SK-N-SH (cell line): Measurements from ENCODE around the gene AGBL4. TPM values are rescaled to one million over a fixed set of nuclear protein-coding genes. Genes with fewer than 3 reads are reported as not detected.

Source experiments
- CTCF ChIA-PET: fragments of 300-600, 350-600 bp; formaldehyde crosslinking; extraction: SDS; loops from one replicate; lab custom pipeline; 2021; lab: Yijun Ruan, JAX
- POLR2A ChIA-PET: fragments of 350-600 bp; sonication (Branson Sonifier 250); formaldehyde crosslinking; extraction: SDS; loops from one replicate; lab custom pipeline; 2020; ENCODE audit warnings: antibody characterized with exemption, inconsistent platforms; lab: Yijun Ruan, JAX
- DNase-seq: peaks from one replicate; pipeline ENCODE4 v3.0.0; 2012
- H2AFZ ChIP-seq: fragments of 200-600 bp; sonication (generic); 2 replicates; pipeline ENCODE4 v1.8.1; 2016; ENCODE audit warnings: antibody characterized with exemption, mild to moderate bottlenecking, low read depth
- H3F3A ChIP-seq: fragments of 200-600 bp; sonication (generic); replicated peaks from 2 replicates; pipeline ENCODE3; 2016; ENCODE audit warnings: antibody characterized with exemption, mild to moderate bottlenecking; ENCODE audit not compliant: insufficient read depth
- H3K27ac ChIP-seq, 2 experiments: fragments of 200-500 bp in 1 of 2; fragments of 200-600 bp in 1 of 2; sonication (Bioruptor generic) in 1 of 2; sonication (generic), shearing (Covaris generic) in 1 of 2; 2 replicates each; pipeline versions ENCODE4 v1.5.1 to v1.6.1; 2014 to 2016; ENCODE audit warnings: low read depth in 2 of 2, inconsistent platforms in 1 of 2, low read length in 1 of 2, mild to moderate bottlenecking in 1 of 2, mixed read lengths in 1 of 2
- H3K27me3 ChIP-seq: fragments of 200-600 bp; sonication (generic), shearing (Covaris generic); 2 replicates; pipeline ENCODE4 v1.6.1; 2016; ENCODE audit warnings: mixed run types; ENCODE audit not compliant: insufficient read depth
- H3K36me3 ChIP-seq, 2 experiments: fragments of 200-500 bp in 1 of 2; fragments of 200-600 bp in 1 of 2; sonication (Bioruptor generic) in 1 of 2; sonication (generic) in 1 of 2; replicated peaks in 1 of 2; 2 replicates each; pipeline versions ENCODE3 to v1.5.1; 2014 to 2016; ENCODE audit warnings: low read length in 1 of 2, mild to moderate bottlenecking in 1 of 2; ENCODE audit not compliant: insufficient read depth in 2 of 2, control insufficient read depth in 1 of 2
- H3K4me1 ChIP-seq, 2 experiments: fragments of 200-500 bp in 1 of 2; fragments of 200-600 bp in 1 of 2; sonication (Bioruptor generic) in 1 of 2; sonication (generic), shearing (Covaris generic) in 1 of 2; 2 replicates each; pipeline versions ENCODE4 v1.5.1 to v1.6.1; 2014 to 2016; ENCODE audit warnings: low read depth in 1 of 2, low read length in 1 of 2, mixed run types in 1 of 2; ENCODE audit not compliant: insufficient read depth in 2 of 2, control insufficient read depth in 1 of 2
- H3K4me2 ChIP-seq: fragments of 200-600 bp; sonication (generic), shearing (Covaris generic); 2 replicates; pipeline ENCODE4 v1.6.1; 2017; ENCODE audit warnings: mixed run types
- H3K4me3 ChIP-seq, 2 experiments: fragments of 200-500 bp in 1 of 2; fragments of 200-600 bp in 1 of 2; sonication (Bioruptor generic) in 1 of 2; sonication (generic), shearing (Covaris generic) in 1 of 2; 2 replicates each; pipeline versions ENCODE4 v1.5.1 to v1.8.1; 2014 to 2016; ENCODE audit warnings: low read depth in 2 of 2, inconsistent platforms in 1 of 2, low read length in 1 of 2, mild to moderate bottlenecking in 1 of 2, mixed read lengths in 1 of 2, moderate library complexity in 1 of 2
- H3K79me2 ChIP-seq: fragments of 200-600 bp; sonication (generic); 2 replicates; pipeline ENCODE4 v1.8.1; 2017; ENCODE audit warnings: mild to moderate bottlenecking; ENCODE audit not compliant: insufficient read depth
- H3K9ac ChIP-seq: fragments of 200-600 bp; sonication (generic); 2 replicates; pipeline ENCODE4 v1.6.1; 2017; ENCODE audit warnings: mixed run types
- H3K9me2 ChIP-seq: fragments of 200-600 bp; sonication (generic); 2 replicates; pipeline ENCODE4 v1.6.1; 2017; ENCODE audit warnings: mixed run types
- H3K9me3 ChIP-seq: fragments of 200-600 bp; sonication (generic); 2 replicates; pipeline ENCODE4 v1.6.1; 2017; ENCODE audit warnings: mixed run types, mild to moderate bottlenecking, moderate library complexity
- H4K20me1 ChIP-seq: fragments of 200-600 bp; sonication (generic); 2 replicates; pipeline ENCODE4 v1.6.1; 2017; ENCODE audit warnings: mild to moderate bottlenecking, mixed run types; ENCODE audit not compliant: insufficient read depth
- CHD2 ChIP-seq: fragments of 150-350 bp; IDR thresholded peaks from 2 replicates; pipeline ENCODE4 v1.6.1; 2018; ENCODE audit warnings: low read length; ENCODE audit not compliant: partially characterized antibody
- EP300 ChIP-seq, 2 experiments: IDR thresholded peaks; 2 replicates each; pipeline versions ENCODE4 v1.4.0 to v1.6.1; 2012; ENCODE audit warnings: borderline replicate concordance in 1 of 2, low read depth in 1 of 2, low read length in 1 of 2
- EZH2phosphoT487 ChIP-seq: fragments of 200-600 bp; sonication (generic); IDR thresholded peaks from 2 replicates; pipeline ENCODE4 v1.6.1; 2017; ENCODE audit warnings: low read depth, mixed run types, mild to moderate bottlenecking, antibody characterized with exemption, moderate library complexity, borderline replicate concordance
- FOXJ3 ChIP-seq: sonication (generic); formaldehyde crosslinking; IDR thresholded peaks from 2 replicates; pipeline ENCODE4 v1.5.1; 2020; ENCODE audit warnings: mild to moderate bottlenecking, missing genetic modification reagents
- GABPA ChIP-seq: IDR thresholded peaks from 2 replicates; pipeline ENCODE4 v1.4.0; 2012; ENCODE audit warnings: low read depth, mild to moderate bottlenecking
- JUND ChIP-seq: IDR thresholded peaks from 2 replicates; pipeline ENCODE4 v1.4.0; 2012
- MEF2A ChIP-seq: IDR thresholded peaks from 2 replicates; pipeline ENCODE4 v1.4.0; 2012; ENCODE audit warnings: low read depth, borderline replicate concordance
- NFIC ChIP-seq: IDR thresholded peaks from 2 replicates; pipeline ENCODE4 v1.4.0; 2012; ENCODE audit warnings: borderline replicate concordance
- NRF1 ChIP-seq: IDR thresholded peaks from 2 replicates; pipeline ENCODE4 v1.6.1; 2012; ENCODE audit warnings: low read depth, mild to moderate bottlenecking, low read length
- RXRA ChIP-seq: IDR thresholded peaks from 2 replicates; pipeline ENCODE4 v1.4.0; 2012; ENCODE audit warnings: low read depth, mild to moderate bottlenecking, borderline replicate concordance
- TAF1 ChIP-seq: IDR thresholded peaks from 2 replicates; pipeline ENCODE4 v1.6.1; 2012; ENCODE audit warnings: low read depth, mild to moderate bottlenecking, low read length, moderate library complexity, borderline replicate concordance
- TCF12 ChIP-seq: IDR thresholded peaks from 2 replicates; pipeline ENCODE4 v1.4.0; 2012
- TEAD4 ChIP-seq: IDR thresholded peaks from 2 replicates; pipeline ENCODE4 v1.4.0; 2012; ENCODE audit warnings: mild to moderate bottlenecking, borderline replicate concordance; ENCODE audit not compliant: insufficient read depth
- WGBS: methylation state at CpG from one replicate; pipeline ENCODE4 v1.1.6; 2017; ENCODE audit warnings: low lambda C conversion rate; 5-methylcytosine and 5-hydroxymethylcytosine counted together
- polyA plus RNA-seq, 3 experiments: library from polyadenylated mRNA; depleted of rRNA; stranded (reverse); fragments of >200 nt; gene quantifications; 2 replicates each; pipeline ENCODE4 v1.2.3, GENCODE V29; 2012
- TF ChIP-seq, protein P1 (sequence below): fragments of 200-600 bp; sonication (generic); IDR thresholded peaks from 2 replicates; pipeline ENCODE4 v1.6.1; 2017; ENCODE audit warnings: antibody characterized with exemption, mild to moderate bottlenecking, moderate library complexity
- TF ChIP-seq, protein P2 (sequence below): fragments of 150-350 bp; IDR thresholded peaks from 2 replicates; pipeline ENCODE4 v1.6.1; 2016; ENCODE audit warnings: mild to moderate bottlenecking, low read depth, low read length
- TF ChIP-seq, protein P3 (sequence below): IDR thresholded peaks from 2 replicates; pipeline ENCODE4 v1.6.1; 2012; ENCODE audit warnings: mild to moderate bottlenecking, low read depth, low read length, moderate library complexity

AGBL4 gene
- polyA plus RNA-seq, 1 of the 3 experiments (the other 2 are of a cell fraction) = 0.07 TPM

DNA sequence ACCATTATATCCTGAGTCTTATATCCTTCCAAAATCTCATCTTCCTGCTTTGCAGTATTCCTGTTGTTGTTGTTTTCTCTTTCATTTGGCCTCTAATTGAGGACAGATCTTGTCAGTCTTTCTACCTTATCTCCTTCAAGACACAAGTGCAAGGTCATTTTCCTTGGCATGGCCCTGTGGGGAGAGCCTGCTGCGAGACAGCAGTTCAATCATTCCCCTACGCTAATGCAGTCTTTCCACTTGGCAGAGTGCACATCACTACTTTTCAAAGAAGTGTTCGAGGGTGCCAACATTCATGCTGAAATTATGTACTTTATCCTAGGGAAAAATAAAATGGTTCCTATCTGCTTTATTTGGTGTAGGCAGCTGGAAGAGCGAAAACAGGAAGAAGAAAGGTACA lies 1421.4 kb downstream of the AGBL4 start (continued):
- TF ChIP-seq TAF1 = no peak
- TF ChIP-seq, all 33 proteins: peak for 0

DNA sequence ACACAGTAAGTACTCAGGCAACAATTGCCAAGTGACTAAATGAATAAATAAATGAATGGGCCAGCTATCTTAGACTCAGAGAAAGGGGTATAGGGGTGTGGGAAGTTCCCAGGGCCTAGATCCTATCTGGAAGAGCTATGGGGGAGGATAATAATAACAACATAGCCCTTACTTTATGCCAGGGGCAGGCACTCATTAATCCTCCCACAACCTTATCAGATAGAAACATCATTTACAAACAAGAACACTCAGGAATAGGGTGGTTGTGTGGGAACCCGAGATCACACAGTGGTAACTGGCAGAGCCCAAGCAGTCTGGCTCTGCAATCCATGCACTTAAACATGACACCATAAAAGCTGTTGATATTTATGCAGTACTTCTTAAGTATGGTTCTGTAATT lies 1423.6 kb downstream of the AGBL4 start:
- 7% methylated on average over 1 of the region's 1 CpG for WGBS
- Histone ChIP-seq H3K27ac (no peak overlapping the region), H3K4me1 (peaks cover 0 to 3% of the 10 kb centered on the region in 2 experiments; a peak in 1 of 4 replicates), H3F3A (no peaks in the 10 kb centered on the region), H3K4me2 (no peak overlapping the region), H3K4me3 (no peak overlapping the region), H3K27me3 (no peaks in the 10 kb centered on the region), H2AFZ (no peak overlapping the region), H4K20me1 (no peaks in the 10 kb centered on the region), H3K36me3 (no peaks in the 10 kb centered on the region), H3K9me3 (no peaks in the 10 kb centered on the region), H3K79me2 (no peaks in the 10 kb centered on the region), H3K9ac (no peak overlapping the region), H3K9me2 (no peaks in the 10 kb centered on the region)
- no peak for DNase-seq
- POLR2A ChIA-PET = no interaction called here
- CTCF ChIA-PET = interaction anchor here (0.9 to 2.2 kb wide), 4 partner anchors 19 to 77 kb away, joined by 3 to 10 read pairs (median 6); no protein-coding TSS in a partner anchor
- TF ChIP-seq, protein P1, sequence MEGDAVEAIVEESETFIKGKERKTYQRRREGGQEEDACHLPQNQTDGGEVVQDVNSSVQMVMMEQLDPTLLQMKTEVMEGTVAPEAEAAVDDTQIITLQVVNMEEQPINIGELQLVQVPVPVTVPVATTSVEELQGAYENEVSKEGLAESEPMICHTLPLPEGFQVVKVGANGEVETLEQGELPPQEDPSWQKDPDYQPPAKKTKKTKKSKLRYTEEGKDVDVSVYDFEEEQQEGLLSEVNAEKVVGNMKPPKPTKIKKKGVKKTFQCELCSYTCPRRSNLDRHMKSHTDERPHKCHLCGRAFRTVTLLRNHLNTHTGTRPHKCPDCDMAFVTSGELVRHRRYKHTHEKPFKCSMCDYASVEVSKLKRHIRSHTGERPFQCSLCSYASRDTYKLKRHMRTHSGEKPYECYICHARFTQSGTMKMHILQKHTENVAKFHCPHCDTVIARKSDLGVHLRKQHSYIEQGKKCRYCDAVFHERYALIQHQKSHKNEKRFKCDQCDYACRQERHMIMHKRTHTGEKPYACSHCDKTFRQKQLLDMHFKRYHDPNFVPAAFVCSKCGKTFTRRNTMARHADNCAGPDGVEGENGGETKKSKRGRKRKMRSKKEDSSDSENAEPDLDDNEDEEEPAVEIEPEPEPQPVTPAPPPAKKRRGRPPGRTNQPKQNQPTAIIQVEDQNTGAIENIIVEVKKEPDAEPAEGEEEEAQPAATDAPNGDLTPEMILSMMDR = no peak
- no peak for TF ChIP-seq TCF12
- TF ChIP-seq, protein P2, sequence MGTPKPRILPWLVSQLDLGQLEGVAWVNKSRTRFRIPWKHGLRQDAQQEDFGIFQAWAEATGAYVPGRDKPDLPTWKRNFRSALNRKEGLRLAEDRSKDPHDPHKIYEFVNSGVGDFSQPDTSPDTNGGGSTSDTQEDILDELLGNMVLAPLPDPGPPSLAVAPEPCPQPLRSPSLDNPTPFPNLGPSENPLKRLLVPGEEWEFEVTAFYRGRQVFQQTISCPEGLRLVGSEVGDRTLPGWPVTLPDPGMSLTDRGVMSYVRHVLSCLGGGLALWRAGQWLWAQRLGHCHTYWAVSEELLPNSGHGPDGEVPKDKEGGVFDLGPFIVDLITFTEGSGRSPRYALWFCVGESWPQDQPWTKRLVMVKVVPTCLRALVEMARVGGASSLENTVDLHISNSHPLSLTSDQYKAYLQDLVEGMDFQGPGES = no peak
- no peak for TF ChIP-seq NFIC
- no peak for TF ChIP-seq NRF1
- no peak for TF ChIP-seq MEF2A
- TF ChIP-seq FOXJ3 (CRISPR knock-in tag) = no peak
- no peak for TF ChIP-seq GABPA
- TF ChIP-seq RXRA = no peak
- TF ChIP-seq JUND = no peak

DNA sequence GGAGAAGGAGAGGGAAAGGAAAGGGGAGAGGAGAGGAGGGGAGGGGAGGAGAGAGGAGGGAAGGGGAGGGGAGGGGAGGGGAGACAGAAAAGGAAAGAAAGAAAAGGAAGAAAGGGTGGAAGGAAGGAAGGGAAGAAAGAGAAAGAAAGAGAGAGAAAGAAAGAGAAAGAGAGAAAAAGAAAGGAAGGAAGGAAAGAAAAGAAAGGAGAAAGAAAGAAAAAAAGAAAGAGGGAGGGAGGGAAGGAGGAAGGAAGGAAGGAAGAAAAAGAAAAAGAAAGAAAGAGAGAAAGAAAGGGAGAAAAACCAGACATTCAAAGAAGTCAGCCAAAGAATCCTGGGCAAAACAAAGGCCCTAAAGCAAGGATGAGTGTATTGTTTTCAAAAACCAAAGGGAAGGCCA lies 1426.1 kb downstream of the AGBL4 start:
- Histone ChIP-seq H2AFZ (no peak overlapping the region), H3F3A (no peaks in the 10 kb centered on the region), H3K4me3 (no peak overlapping the region), H3K36me3 (no peaks in the 10 kb centered on the region), H3K4me2 (no peak overlapping the region), H3K27ac (no peak overlapping the region), H3K9ac (no peak overlapping the region), H3K79me2 (no peaks in the 10 kb centered on the region), H3K27me3 (no peaks in the 10 kb centered on the region), H3K4me1 (peaks cover 0 to 3% of the 10 kb centered on the region in 2 experiments; a peak in 1 of 4 replicates), H3K9me2 (no peaks in the 10 kb centered on the region), H3K9me3 (no peaks in the 10 kb centered on the region), H4K20me1 (no peaks in the 10 kb centered on the region)
- CTCF ChIA-PET = interaction anchor here (1.0 to 2.2 kb wide), 2 partner anchors 11 to 80 kb away, joined by 7 to 10 read pairs; no protein-coding TSS in a partner anchor
- TF ChIP-seq, protein P3, sequence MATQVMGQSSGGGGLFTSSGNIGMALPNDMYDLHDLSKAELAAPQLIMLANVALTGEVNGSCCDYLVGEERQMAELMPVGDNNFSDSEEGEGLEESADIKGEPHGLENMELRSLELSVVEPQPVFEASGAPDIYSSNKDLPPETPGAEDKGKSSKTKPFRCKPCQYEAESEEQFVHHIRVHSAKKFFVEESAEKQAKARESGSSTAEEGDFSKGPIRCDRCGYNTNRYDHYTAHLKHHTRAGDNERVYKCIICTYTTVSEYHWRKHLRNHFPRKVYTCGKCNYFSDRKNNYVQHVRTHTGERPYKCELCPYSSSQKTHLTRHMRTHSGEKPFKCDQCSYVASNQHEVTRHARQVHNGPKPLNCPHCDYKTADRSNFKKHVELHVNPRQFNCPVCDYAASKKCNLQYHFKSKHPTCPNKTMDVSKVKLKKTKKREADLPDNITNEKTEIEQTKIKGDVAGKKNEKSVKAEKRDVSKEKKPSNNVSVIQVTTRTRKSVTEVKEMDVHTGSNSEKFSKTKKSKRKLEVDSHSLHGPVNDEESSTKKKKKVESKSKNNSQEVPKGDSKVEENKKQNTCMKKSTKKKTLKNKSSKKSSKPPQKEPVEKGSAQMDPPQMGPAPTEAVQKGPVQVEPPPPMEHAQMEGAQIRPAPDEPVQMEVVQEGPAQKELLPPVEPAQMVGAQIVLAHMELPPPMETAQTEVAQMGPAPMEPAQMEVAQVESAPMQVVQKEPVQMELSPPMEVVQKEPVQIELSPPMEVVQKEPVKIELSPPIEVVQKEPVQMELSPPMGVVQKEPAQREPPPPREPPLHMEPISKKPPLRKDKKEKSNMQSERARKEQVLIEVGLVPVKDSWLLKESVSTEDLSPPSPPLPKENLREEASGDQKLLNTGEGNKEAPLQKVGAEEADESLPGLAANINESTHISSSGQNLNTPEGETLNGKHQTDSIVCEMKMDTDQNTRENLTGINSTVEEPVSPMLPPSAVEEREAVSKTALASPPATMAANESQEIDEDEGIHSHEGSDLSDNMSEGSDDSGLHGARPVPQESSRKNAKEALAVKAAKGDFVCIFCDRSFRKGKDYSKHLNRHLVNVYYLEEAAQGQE = no peak
- TF ChIP-seq, protein P1 = no peak
- no peak for TF ChIP-seq EZH2phosphoT487
- TF ChIP-seq EP300 (IDR thresholded peaks at IDR 0.05; ENCODE audit: borderline replicate concordance in 1 of 2, low read depth in 1 of 2, low read length in 1 of 2) = no peak
- TF ChIP-seq CHD2 = no peak
- TF ChIP-seq TEAD4 = no peak
- POLR2A ChIA-PET = no interaction called here
- DNase-seq = no peak
